ENCODE data around the gene LRP6. TPM values are rescaled to one million over a fixed set of nuclear protein-coding genes. Genes with fewer than 3 reads are reported as not detected.

The LRP6 gene
- total and polyA plus RNA-seq, 2 of the 13 experiments (the other 11 are each of a cell fraction or from before 2014, with no cell fraction given) = 33.8 to 42.0 TPM

DNA sequence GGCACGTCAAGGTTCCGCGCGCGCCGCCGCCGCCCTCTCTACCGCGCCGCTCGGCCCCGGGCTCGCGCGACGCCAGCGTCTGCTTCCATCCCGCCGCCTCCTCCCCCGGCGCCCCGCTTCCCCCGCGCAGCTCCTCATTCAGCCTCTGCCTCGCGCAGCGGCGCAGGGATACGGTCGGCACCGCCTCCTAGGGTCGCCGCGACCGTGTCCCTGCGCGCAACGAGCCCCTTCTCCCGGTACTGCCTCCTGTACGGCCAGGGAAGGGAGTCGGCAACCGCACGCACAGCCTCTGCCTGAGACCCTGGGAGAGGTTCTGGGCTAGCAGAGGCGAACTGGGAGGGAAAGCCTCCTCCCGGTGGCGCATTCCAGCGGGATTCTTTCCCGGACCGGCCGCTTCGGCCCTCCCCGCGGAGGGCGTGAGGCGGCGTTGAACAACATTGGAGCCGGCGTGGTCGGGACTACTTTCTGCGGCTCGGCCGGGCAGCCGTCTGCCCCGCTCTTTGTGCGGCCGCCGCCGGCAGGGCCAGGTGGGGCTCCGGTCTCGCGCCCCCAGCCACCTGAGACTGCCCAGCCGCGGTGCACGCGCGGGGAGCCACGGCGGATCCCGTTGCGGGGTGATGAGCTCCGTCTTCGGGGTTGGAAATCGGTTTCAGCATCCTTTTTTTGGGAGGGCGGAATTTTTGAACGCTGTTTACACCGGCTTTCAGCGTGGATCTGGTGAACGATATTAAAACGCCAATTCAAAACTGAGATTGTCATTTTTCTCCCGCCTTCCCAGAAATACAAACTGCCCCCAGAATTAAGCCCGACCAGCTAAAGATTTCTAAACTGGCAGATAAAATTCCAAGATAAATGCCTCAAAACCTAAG is at the start of gene LRP6 (continued):
- TF ChIP-seq PRMT3 (CRISPR knock-in tag; IDR thresholded peaks at IDR 0.05; ENCODE audit: borderline replicate concordance, low read depth) = peak; percentile 91; the same call in 1 of the 2 replicates
- TF ChIP-seq ARID2 (CRISPR knock-in tag; IDR thresholded peaks at IDR 0.05; ENCODE audit: borderline replicate concordance) = peak; percentile 92; the same call in 1 of the 2 replicates
- peak; percentile 86; the same call in 1 of the 2 replicates for TF ChIP-seq WIZ (CRISPR knock-in tag; IDR thresholded peaks at IDR 0.05)
- peak; percentile 50; the same call in 1 of the 2 replicates for TF ChIP-seq ZNF138 (CRISPR knock-in tag; IDR thresholded peaks at IDR 0.05; ENCODE audit: low read depth)
- TF ChIP-seq TCF12 (IDR thresholded peaks at IDR 0.05) = no peak
- peak; percentile 96 for TF ChIP-seq TCF12 (CRISPR knock-in tag; IDR thresholded peaks at IDR 0.05)
- no peak for TF ChIP-seq ZNF180 (CRISPR knock-in tag; IDR thresholded peaks at IDR 0.05; ENCODE audit: borderline replicate concordance, low read depth)
- peak; percentile 100 for TF ChIP-seq PCBP1 (IDR thresholded peaks at IDR 0.05; ENCODE audit: borderline replicate concordance, low read depth, low read length)
- TF ChIP-seq ZNF782 (CRISPR knock-in tag; IDR thresholded peaks at IDR 0.05; ENCODE audit: borderline replicate concordance) = peak; percentile 98
- TF ChIP-seq, protein P1, sequence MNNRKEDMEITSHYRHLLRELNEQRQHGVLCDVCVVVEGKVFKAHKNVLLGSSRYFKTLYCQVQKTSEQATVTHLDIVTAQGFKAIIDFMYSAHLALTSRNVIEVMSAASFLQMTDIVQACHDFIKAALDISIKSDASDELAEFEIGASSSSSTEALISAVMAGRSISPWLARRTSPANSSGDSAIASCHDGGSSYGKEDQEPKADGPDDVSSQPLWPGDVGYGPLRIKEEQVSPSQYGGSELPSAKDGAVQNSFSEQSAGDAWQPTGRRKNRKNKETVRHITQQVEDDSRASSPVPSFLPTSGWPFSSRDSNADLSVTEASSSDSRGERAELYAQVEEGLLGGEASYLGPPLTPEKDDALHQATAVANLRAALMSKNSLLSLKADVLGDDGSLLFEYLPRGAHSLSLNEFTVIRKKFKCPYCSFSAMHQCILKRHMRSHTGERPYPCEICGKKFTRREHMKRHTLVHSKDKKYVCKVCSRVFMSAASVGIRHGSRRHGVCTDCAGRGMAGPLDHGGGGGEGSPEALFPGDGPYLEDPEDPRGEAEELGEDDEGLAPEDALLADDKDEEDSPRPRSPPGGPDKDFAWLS (CRISPR knock-in tag; IDR thresholded peaks at IDR 0.05; ENCODE audit: borderline replicate concordance) = peak; percentile 93; the same call in 1 of the 2 replicates
- TF ChIP-seq, protein P2, sequence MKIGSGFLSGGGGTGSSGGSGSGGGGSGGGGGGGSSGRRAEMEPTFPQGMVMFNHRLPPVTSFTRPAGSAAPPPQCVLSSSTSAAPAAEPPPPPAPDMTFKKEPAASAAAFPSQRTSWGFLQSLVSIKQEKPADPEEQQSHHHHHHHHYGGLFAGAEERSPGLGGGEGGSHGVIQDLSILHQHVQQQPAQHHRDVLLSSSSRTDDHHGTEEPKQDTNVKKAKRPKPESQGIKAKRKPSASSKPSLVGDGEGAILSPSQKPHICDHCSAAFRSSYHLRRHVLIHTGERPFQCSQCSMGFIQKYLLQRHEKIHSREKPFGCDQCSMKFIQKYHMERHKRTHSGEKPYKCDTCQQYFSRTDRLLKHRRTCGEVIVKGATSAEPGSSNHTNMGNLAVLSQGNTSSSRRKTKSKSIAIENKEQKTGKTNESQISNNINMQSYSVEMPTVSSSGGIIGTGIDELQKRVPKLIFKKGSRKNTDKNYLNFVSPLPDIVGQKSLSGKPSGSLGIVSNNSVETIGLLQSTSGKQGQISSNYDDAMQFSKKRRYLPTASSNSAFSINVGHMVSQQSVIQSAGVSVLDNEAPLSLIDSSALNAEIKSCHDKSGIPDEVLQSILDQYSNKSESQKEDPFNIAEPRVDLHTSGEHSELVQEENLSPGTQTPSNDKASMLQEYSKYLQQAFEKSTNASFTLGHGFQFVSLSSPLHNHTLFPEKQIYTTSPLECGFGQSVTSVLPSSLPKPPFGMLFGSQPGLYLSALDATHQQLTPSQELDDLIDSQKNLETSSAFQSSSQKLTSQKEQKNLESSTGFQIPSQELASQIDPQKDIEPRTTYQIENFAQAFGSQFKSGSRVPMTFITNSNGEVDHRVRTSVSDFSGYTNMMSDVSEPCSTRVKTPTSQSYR (CRISPR knock-in tag; IDR thresholded peaks at IDR 0.05; ENCODE audit: borderline replicate concordance) = 0 out of 2 replicates have a peak, but pooled peaks have one; percentile 44
- TF ChIP-seq MIER3 (CRISPR knock-in tag; IDR thresholded peaks at IDR 0.05; ENCODE audit: borderline replicate concordance) = peak; percentile 12; the same call in 1 of the 2 replicates
- TF ChIP-seq, protein P3, sequence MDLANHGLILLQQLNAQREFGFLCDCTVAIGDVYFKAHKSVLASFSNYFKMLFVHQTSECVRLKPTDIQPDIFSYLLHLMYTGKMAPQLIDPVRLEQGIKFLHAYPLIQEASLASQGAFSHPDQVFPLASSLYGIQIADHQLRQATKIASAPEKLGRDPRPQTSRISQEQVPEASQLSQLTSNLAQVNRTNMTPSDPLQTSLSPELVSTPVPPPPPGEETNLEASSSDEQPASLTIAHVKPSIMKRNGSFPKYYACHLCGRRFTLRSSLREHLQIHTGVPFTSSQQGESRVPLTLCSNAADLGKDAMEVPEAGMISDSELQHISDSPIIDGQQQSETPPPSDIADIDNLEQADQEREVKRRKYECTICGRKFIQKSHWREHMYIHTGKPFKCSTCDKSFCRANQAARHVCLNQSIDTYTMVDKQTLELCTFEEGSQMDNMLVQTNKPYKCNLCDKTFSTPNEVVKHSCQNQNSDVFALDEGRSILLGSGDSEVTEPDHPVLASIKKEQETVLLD (CRISPR knock-in tag; IDR thresholded peaks at IDR 0.05; ENCODE audit: low read depth) = peak; percentile 87
- no peak for TF ChIP-seq GATA4 (IDR thresholded peaks at IDR 0.05; ENCODE audit: borderline replicate concordance, low read depth)
- TF ChIP-seq, protein P4, sequence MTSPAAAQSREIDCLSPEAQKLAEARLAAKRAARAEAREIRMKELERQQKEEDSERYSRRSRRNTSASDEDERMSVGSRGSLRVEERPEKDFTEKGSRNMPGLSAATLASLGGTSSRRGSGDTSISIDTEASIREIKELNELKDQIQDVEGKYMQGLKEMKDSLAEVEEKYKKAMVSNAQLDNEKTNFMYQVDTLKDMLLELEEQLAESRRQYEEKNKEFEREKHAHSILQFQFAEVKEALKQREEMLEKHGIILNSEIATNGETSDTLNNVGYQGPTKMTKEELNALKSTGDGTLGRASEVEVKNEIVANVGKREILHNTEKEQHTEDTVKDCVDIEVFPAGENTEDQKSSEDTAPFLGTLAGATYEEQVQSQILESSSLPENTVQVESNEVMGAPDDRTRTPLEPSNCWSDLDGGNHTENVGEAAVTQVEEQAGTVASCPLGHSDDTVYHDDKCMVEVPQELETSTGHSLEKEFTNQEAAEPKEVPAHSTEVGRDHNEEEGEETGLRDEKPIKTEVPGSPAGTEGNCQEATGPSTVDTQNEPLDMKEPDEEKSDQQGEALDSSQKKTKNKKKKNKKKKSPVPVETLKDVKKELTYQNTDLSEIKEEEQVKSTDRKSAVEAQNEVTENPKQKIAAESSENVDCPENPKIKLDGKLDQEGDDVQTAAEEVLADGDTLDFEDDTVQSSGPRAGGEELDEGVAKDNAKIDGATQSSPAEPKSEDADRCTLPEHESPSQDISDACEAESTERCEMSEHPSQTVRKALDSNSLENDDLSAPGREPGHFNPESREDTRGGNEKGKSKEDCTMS (CRISPR knock-in tag; conservative IDR thresholded peaks at IDR 0.05) = no peak
- no peak for TF ChIP-seq GABPA (IDR thresholded peaks at IDR 0.05; ENCODE audit: low read depth, low read length)
- no peak; the same call in 1 of the 2 replicates for TF ChIP-seq GABPA (CRISPR knock-in tag; IDR thresholded peaks at IDR 0.05; ENCODE audit: low read depth)
- peak; percentile 85 for TF ChIP-seq ZSCAN25 (CRISPR knock-in tag; IDR thresholded peaks at IDR 0.05)
- TF ChIP-seq ZNF652 (CRISPR knock-in tag; IDR thresholded peaks at IDR 0.05; ENCODE audit: borderline replicate concordance, low read depth) = no peak
- TF ChIP-seq FOXK2 (IDR thresholded peaks at IDR 0.05) = 0 out of 2 replicates have a peak, but pooled peaks have one; percentile 29

All from HepG2 (cell line).